GM19023 (cell line): ENCODE results near the gene RAD9A.
"Not testable (repeated sequence)": the region's sequence is repeated elsewhere in the genome, so short reads cannot be mapped to it uniquely, and the experiment has no call there.

Experiments
- ATAC-seq: cut with Tn5 transposase; IDR thresholded peaks from one replicate; pipeline ENCODE4 v1.9.1; 2021; ENCODE audit warnings: mild to moderate bottlenecking, moderate library complexity; ENCODE audit not compliant: unreplicated experiment

RAD9A gene

GRCh38 chr11:67422891-67423290 lies 31.1 kb downstream of the RAD9A start:
- no peak for ATAC-seq

DNA sequence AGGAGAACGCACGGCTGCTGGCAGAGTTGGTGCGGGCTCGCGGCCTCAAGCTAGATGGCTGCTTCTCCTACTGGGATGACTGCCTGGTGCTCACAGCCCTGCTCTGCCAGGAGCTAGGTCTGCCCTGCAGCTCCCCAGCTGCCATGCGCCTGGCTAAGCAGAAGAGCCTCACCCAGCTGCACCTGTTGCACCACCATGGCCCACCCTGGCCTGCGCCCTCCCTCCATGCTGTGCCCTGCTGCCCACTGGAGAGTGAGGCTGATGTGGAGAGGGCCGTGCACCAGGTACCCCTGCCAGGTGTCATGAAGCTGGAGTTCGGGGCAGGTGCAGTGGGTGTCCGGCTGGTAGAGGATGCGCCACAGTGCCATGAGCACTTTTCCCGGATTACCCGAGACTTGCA lies 31.7 kb downstream of the RAD9A start:
- ATAC-seq = no peak

DNA sequence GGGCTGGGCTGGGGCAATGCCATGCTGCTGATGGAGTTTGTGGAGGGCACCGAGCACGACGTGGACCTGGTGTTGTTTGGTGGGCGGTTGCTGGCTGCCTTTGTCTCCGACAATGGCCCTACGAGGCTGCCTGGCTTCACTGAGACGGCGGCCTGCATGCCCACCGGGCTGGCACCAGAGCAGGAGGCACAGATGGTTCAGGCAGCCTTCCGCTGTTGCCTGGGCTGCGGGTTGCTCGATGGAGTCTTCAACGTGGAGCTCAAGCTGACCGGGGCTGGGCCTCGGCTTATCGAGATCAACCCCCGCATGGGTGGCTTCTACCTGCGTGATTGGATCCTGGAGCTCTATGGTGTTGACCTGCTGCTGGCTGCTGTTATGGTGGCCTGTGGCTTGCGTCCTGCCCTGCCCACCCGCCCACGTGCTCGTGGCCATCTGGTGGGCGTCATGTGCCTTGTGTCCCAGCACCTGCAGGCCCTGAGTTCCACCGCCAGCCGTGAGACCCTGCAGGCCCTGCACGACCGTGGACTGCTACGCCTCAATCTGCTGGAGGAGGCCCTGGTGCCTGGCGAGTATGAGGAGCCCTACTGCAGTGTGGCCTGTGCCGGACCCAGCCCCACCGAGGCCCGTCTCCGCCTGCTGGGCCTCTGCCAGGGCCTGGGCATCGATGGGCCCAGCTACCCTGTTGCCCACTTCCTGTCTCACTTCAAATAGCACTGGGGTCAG lies 32.3 kb downstream of the RAD9A start:
- no peak for ATAC-seq

GRCh38 chr11:67427364-67427859 lies 35.6 kb downstream of the RAD9A start:
- not testable (repeated sequence) for ATAC-seq

DNA sequence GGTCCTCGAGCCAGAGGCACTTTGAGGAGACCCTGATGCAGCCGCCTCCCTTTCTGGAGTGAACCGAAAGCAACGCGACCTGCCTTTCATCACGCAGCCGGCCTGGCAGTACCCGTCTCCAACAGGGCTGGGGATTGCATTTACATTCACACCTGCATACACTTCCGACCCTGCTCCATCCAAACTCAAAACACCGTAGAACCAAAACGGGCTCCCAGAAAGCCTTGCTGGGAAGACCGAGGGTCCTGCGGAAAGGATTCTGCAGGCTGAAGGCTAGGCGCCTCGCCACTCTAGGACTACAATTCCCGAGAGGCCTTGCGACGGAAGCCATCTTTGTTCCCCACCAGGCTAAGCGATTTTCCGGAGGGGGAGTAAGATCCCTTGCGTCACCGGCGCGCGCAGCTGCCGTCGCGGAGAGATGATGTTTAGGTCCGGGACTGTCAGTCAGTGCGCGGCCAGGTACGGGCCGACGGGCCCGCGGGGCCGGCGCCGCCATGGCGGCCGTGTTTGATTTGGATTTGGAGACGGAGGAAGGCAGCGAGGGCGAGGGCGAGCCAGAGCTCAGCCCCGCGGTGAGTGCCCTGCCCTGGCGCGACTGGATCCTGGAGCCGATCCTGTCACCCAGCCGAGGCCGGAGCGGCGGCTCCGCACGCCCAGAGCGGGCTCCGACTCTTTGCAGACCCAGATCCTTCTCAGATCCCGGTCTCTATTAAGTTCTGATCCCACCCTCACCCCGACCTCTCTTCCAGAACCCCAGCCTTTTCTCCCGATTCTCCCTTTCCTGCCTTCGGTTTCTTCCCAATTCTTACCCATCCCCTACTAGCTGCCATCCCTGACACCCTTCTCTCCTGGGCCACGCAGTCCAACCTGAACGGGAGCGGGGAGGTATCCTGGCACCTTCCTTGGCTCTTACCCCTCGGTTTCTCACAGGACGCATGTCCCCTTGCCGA lies 36.5 kb downstream of the RAD9A start, which contains the start of gene RPS6KB2:
Gene RPS6KB2 (plus strand): TSS at position 443 of the 950 bp plus-strand sequence. CDS start 52 bp downstream, at position 495.
- ATAC-seq = peak; percentile 77

- ATAC-seq = no peak
These were observed 37.4 kb downstream of the RAD9A start for GRCh38 chr11:67429038-67429668.

DNA sequence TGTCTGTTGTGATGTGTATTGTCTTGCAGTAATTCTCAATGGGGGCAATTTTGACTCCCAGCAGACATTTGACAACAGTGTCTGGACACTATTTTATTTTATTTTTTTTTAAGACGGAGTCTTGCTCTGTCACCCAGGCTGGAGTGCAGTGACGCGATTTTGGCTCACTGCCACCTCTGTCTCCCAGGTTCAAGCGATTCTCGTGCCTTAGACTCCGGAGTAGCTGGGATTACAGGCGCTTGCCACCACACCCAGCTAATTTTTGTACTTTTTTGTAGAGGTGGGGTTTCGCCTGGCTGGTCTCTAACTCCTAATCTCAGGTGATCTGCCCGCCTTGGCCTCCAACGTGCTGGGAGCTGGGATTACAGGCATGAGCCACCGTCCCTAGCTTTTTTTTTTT lies 37.9 kb downstream of the RAD9A start:
- no peak for ATAC-seq

- no peak for ATAC-seq
These were observed 39.8 kb downstream of the RAD9A start for GRCh38 chr11:67431346-67432249.

GRCh38 chr11:67432655-67433349 lies 41.0 kb downstream of the RAD9A start:
- ATAC-seq = no peak

- ATAC-seq = no peak
These were observed 42.0 kb downstream of the RAD9A start for GRCh38 chr11:67433536-67434394.

DNA sequence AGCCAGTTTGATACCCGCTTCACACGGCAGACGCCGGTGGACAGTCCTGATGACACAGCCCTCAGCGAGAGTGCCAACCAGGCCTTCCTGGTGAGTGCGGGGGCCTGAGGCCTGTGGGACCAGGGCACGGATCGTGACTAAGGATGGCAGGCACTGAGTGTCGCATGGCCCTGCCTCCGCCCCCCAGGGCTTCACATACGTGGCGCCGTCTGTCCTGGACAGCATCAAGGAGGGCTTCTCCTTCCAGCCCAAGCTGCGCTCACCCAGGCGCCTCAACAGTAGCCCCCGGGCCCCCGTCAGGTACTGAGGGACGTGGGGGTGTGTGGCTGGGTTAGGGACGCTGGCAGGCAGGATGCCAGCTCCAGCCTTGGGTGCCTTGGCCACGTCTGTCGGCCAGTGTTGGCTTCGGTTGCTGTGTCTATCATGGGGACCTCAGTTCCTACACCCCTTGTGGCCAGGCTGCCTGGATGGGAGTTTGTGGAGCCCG lies 42.7 kb downstream of the RAD9A start:
- no peak for ATAC-seq

DNA sequence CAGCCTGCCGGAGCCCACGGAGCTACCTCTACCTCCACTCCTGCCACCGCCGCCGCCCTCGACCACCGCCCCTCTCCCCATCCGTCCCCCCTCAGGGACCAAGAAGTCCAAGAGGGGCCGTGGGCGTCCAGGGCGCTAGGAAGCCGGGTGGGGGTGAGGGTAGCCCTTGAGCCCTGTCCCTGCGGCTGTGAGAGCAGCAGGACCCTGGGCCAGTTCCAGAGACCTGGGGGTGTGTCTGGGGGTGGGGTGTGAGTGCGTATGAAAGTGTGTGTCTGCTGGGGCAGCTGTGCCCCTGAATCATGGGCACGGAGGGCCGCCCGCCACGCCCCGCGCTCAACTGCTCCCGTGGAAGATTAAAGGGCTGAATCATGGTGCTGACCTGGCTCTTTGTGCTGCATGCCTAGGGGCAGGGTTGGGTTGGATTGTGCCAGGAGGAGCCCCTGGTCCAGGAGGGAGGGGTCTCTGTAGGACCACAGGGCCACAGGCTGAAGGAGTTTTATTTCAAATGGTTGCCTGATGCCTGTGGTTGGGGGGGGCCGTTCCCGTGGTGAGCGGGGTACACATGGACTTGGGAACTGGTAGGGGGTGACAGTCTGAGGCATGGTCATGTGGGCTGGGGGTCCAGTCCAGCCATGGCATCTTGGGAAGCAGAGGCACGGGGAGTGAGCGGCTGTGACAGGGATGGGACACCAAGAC lies 43.4 kb downstream of the RAD9A start:
- ATAC-seq = no peak

- peak; percentile 4 for ATAC-seq
These were observed 44.1 kb downstream of the RAD9A start for GRCh38 chr11:67435727-67436458.

- peak; percentile 30 for ATAC-seq
These were observed 44.8 kb downstream of the RAD9A start for GRCh38 chr11:67436459-67437081.

DNA sequence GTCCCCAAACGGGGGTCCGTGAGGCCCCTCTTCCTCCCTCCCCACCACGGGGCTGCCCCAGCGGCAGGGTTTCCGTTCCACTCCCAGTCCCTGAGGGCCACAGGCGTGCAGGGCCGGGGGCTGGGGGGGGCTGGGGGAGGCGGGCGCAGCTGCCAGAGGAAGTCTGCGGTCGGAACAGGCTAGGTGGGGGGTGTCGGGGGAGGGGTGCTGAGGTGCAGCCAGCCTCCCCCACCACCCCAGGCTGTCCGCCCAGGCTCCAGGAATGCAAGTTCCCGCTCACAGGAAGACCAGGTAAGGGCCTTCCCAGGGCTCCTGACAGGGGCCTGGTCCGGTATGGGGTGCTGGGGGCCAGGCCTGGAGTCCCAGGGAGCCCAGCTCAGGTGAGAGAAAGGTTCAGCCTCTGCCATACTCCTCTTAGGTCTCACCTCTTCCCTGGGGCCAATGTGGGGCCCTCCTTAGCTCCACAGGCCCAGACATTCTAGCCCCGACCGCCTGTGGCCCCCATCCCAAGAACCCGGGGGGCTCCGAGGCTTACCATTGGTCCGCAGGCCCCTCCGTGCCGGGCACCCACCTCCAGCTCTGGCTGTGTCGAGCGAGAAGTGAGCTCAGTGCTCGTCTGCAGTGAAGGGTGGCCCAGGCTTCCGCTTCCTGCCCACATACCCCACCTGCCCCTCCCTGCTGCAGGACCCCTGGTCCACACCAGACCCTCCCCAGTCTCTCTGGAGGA lies 45.5 kb downstream of the RAD9A start, which contains the start of gene PTPRCAP:
Gene PTPRCAP (minus strand): TSS at position 601 of the 727 bp plus-strand sequence. CDS start 63 bp downstream, at position 538.
- ATAC-seq = peak; percentile 38

GRCh38 chr11:67437809-67438157 lies 46.0 kb downstream of the RAD9A start:
- ATAC-seq = no peak
